HG03135 (cell line): ENCODE results near the gene SUPT5H.
"Not testable (repeated sequence)": the region's sequence is repeated elsewhere in the genome, so short reads cannot be mapped to it uniquely, and the experiment has no call there.

ENCODE experiments used
- ATAC-seq: cut with Tn5 transposase; IDR thresholded peaks from one replicate; pipeline ENCODE4 v1.9.1; 2021; ENCODE audit warnings: mild to moderate bottlenecking, moderate library complexity; ENCODE audit not compliant: unreplicated experiment

SUPT5H gene

DNA sequence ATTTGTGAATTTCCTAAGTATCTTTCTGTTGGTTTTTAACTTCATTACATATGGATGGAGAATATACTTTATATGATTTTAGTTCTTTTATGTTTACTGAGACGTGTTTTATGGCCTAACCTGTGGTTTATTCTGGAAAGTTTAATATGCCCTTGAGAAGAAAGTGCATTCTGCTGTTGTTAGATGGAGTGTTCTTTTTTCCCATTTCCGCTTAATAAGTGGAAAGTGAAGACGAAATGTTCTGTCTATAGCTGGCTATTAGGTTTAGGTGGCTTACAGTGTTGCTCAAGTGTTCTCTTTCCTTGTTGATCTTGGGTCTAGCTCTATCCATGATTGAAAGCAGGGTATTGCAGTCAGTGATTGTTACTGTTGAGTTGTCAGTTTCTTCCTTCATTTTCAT is 18.0 kb downstream of the SUPT5H start:
- no peak for ATAC-seq

DNA sequence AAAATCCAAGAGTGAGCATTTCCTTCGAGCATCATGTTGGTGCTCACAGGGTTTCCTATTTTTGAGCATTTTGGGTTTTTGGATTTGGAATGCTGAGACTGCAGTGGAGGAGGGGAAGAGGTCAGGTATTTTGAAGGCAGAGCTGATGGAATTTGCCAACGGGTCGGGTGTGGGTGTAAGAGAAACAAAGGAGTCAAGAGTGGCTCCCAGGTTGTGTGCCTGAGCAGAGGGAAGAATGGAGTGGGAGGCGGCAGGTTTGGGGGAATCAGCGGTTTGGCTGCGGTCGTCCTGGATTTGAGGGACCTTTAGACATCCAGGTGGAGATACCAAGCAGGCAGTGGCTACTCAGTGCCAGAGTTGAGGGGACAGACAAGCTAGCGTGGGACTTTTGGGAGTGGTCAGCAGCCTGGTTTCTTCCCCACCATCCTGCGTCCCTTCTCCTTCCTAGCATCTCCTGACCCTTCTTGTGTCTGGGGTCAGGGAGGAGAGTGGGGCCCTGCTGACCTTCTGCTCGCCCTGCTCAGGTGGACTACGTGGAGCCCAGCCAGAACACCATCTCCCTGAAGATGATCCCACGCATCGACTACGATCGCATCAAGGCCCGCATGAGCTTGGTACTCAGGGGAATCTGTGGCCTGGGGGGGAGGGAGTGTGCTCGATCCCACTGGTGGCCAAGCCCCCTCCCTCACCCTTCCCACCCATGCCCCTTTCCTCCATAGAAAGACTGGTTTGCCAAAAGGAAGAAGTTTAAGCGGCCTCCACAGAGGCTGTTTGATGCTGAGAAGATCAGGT is 20.8 kb downstream of the SUPT5H start:
- ATAC-seq, result no peak

DNA sequence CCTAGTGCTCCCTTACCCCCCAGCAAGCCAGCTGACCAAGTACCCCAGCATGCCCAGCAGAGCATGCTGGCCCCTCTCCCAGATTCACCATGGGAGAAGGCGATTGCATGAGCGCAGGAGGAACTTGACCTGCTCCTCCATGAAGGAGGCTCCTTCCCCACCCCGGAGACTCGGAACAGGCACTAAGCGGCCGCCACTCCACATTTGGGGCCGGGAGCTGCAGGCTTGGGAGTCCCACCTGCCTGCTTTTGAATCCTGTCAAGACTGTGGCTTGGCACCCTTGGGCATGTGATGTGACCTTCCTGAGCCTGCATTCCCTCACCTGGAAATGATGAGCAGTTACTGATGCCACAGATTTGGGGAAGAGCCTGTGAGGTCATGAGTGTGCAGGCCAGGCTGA is 22.6 kb downstream of the SUPT5H start:
- no peak for ATAC-seq

DNA sequence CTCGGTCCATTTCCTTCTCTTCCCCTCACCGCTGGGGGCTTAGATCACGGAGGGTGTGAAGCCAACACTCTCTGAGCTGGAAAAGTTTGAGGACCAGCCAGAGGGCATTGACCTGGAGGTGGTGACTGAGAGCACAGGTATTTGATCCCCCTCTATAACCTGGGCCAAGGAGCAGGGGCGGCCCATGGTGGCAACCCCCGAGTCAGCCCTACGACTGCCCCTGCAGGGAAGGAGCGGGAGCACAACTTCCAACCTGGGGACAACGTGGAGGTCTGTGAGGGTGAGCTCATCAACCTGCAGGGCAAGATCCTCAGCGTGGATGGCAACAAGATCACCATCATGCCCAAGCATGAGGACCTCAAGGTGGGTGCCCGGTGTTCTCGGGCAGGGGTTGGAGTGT is 23.7 kb downstream of the SUPT5H start:
- no peak for ATAC-seq

DNA sequence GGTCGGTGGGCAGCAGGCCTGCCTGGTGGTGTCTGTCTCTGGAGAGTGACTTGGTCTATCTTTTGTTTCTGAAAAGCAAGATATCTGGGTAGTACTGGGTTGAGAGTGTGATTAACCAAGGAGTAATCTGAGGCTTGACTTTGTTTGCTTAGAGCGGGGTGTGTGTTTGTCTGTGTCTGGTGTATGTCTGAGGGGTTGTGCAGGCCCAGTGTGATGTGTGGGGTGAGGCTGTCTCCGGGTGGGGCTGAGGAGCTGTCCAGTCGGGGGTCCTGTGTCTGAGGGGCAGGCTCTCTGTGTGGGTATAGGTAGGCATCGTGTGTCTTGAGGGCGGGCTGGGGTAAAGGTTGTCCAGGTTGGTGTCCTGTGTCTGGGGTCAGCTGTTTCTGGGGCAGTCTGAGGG is 24.2 kb downstream of the SUPT5H start:
- ATAC-seq, result no peak

DNA sequence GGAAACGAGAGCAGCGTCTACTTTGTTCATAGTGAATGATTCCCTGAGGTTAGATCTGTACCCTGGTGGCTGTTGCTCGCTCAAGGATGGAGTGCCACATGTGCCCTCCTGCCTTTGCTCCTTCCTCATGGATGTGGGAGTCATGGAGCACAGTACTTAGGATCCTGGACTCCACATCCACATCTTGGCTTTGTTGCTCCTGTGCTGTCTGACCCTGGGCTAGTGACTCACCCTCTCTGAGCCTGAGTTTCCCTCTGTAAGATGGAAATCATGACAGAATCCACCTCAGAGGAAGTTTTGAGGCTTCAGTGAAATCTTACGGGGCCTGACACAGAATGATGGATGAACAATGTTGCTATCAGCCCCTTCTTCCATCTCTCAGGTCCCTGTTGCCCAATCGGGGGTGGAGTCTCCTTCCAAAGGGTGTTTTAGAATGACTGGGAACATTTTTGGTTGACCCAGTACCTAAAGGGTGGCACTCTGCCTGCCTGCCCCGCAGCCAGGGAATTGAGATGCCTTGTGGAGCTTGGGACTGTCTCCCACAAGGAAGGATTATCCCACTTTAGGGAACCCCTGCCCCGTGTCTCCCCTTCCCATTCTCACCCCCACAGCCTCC is 25.4 kb downstream of the SUPT5H start:
- ATAC-seq, result no peak

DNA sequence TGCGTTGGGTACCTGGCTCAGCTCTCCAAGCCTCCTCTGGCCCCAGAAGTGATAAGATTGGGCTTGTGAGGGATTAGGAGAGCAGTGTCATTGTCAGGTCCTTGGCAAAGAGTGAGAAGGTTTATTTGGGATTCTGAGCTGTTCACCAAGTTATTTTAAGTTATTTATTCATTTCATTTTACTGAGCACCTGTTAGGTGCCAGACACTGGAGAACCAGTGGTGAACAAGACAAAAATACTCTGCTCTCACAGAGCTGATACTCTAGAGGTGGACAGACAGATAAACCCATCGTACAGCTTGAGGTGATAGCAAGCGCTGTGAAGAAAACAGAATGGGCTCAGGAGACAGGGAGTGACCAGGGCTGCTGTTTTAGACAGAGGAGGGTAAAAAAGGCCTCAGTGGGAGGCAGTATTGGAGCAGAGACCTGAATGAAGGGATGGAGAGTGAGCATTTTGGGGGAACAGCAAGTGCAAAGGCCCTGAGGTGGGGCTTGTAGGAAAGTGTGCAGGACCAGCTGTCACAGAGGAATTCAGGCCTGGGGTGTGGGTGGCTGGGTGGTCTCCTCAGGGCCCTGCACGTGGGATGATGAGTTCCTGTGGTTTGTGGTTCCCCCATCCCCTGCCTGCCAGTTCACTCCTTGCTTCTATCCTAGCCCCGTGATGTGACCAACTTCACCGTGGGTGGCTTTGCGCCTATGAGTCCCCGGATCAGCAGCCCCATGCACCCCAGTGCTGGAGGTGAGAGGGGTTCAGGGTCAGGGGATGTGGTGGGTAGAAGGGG is 26.6 kb downstream of the SUPT5H start:
- ATAC-seq, result no peak

DNA sequence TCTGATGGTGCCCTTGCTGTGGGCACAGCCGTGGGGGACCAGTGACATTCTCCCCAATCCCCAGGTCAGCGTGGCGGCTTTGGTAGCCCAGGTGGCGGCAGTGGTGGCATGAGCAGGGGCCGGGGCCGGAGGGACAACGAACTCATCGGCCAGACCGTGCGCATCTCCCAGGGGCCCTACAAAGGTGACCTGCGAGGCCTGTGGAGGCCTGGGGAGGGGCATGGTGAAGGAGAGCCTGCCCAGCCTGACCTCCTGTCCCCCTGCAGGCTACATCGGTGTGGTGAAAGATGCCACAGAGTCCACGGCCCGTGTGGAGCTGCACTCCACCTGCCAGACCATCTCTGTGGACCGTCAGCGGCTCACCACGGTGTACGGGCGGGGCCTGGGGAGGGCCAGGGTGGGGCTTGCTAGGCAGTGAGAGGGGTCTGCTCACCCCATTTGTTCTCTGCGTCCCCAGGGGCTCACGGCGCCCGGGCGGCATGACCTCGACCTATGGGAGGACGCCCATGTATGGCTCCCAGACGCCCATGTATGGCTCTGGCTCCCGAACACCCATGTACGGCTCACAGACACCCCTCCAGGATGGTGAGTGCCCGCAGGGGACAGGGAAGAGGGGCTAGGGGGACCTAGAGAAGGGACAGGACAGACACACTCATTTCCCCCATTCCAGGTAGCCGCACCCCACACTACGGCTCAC is 27.5 kb downstream of the SUPT5H start:
- ATAC-seq, result no peak

DNA sequence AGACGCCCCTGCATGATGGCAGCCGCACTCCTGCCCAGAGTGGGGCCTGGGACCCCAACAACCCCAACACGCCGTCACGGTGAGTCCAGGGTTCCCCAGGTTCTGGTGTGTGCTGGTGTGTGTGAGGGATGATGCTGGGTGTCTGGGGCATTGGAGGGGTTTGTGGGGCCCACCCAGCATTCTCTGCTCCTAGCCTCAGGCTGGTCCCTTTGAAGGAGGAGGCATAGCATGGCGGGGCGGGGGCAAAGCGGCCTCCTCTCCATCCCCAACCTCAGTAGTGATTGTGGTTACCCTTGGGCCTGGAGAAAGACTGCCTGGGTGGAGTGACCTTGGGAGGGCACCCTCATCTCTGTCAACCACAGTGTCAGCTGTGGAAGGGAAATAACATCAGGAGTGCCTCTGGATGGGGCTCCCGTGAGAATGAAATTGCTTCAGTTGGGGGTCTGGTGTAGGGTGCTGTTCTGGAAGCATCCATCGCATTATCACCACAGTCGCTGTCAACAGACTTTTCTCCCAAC is 28.1 kb downstream of the SUPT5H start:
- no peak for ATAC-seq

DNA sequence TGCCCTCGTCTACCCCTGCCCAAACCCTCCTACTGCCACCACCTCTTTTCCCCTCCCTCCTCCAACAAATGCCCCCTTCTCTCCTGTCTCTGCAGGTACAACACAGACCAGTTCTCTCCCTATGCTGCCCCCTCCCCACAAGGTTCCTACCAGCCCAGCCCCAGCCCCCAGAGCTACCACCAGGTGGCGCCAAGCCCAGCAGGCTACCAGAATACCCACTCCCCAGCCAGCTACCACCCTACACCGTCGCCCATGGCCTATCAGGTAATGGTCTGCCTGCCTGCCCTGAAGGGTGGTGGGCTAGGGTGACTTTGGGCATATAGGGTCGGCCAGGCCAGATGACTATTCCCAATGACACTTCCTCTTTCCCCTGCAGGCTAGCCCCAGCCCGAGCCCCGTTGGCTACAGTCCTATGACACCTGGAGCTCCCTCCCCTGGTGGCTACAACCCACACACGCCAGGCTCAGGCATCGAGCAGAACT is 28.8 kb downstream of the SUPT5H start:
- no peak for ATAC-seq

DNA sequence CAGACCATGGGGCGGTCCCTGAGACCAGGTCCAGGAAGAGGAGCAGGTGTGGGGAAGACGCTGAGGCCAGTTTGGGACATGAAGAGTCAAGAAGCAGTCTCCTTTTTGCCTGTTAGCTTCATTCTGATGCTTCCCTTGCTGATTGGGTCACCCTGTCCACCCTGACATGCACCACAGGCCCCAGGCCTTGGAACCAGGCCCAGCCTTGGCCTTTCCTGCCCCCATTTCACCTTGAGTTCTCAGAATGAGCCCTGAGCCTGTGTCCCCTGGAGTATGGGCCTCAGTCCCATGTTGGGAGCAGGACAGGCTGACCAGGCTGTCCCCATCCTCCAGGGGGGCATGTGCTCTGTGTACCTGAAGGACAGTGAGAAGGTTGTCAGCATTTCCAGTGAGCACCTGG is 30.4 kb downstream of the SUPT5H start:
- ATAC-seq, result no peak

DNA sequence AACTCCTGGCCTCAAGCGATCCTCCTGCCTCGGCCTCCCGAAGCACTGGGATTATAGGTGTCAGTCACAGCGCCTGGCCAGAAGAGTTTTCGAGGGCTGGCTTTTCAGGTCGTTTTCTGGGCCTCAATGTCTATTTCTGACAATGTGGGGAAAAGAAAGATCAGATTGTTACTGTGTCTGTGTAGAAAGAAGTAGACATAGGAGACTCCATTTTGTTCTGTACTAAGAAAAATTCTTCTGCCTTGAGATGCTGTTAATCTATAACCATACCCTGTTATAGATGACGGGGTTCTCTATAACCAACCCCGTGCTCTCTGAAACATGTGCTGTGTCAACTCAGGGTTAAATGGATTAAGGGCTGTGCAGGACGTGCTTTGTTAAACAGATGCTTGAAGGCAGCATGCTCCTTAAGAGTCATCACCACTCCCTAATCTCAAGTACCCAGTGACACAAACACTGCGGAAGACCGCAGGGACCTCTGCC is 34.0 kb downstream of the SUPT5H start:
- not testable (repeated sequence) for ATAC-seq

DNA sequence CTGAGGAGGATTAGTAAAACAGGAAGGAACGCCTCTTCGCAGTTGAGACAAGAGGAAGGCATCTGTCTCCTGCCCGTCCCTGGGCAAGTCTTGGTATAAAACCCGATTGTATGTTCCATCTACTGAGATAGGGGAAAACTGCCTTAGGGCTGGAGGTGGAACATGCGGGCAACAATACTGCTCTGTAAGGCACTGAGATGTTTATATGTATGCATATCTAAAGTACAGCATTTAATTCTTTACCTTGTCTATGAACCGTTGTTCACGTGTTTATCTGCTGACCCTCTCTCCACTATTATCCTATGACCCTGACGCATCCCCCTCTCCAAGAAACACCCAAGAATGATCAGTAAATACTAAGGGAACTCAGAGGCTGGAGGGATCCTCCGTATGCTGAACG is 34.5 kb downstream of the SUPT5H start:
- ATAC-seq, result no peak

DNA sequence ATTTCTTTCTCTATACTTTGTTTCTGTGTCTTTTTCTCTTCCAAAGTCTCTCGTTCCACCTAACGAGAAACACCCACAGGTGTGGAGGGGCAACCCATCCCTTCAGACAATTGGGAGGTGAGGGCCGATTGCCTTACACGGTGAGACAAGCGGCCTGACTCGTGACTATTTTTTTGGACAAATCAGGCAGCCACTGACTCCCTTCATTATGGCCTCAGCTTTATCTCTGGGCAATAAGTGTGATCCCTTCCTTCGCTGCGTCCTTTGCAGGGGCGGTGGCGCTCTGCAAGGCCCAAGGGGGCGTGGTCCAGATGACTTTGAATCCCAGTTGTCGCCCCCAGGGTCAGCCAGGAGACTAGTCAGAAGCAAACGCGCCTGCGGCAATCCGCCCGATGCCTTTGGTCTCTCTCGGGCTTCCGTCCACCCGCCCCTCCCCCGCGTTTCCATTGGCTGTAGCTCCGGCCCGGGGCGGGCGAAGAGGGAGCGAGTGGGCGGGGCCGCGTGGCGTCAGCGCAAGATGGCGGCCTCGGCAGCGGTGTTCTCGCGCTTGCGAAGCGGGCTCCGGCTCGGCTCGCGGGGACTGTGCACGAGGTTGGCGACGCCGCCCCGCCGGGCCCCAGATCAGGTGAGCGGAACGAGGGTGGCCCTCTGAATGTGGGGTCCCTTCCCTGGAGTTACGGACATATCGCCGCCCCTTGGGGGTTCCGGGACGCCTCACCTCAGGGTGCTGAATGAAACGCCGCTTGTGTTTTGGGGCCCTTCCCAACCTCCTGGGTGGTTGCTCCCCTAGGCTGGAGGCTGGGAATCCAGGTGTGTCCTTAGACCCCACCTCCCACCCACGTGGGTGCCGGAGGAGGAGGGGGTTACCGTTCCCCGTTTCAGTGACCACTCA is 35.2 kb downstream of the SUPT5H start, which contains the start of gene TIMM50:
Gene TIMM50 (plus strand): TSS at position 502 of the 892 bp plus-strand sequence. CDS start 16 bp downstream, at position 518.
- ATAC-seq, result peak; percentile 86

DNA sequence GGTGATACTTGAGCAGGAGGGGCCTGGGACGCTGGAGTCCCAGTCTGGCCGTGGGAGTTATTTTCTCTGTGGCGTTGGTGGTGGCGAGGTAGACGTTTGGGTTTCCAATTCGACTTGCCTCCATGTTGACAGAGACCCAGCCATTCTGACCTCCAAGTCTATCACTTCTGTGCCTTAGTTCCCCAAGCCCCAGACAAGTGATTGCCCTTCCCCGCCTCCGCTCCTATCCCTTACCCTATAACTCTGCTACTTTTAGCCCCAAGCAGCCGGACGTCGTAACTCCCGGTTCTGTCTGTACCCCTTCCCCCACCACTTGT is 35.8 kb downstream of the SUPT5H start:
- ATAC-seq, result peak; percentile 5

DNA sequence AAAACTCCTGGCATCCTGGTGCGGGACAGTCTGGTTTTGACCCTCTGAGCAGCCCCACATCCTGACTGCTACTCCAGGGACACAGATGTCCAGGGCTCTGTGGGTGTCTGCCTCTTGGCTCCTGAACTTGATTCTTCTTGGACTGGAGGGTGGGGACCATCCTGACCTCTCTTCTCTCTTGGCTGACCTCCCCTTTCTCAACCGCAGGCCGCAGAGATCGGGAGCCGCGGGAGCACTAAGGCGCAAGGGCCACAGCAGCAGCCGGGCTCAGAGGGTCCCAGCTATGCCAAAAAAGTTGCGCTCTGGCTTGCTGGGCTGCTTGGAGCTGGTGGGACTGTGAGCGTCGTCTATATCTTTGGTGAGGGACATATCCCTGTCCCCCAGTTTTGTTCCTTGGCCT is 36.3 kb downstream of the SUPT5H start:
- ATAC-seq, result no peak

DNA sequence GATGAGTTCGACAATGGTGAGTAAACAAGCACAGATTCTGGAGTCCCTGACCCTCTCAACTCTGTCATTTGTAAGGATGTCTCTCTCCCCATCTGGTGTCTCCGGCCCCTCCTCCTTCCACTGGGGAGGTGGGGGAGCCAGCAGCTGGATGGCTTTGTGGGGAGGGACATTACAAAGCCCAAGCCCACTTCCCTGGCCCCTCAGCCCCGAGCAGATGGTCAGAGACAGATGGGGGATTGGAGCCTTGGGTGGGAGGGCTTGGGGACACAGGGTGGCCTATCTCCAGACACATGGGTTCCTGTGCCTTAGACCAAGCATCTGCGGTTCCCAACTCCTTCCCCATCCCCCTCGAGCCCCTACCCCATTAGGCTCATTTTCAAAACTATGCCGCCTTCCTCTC is 37.8 kb downstream of the SUPT5H start:
- no peak for ATAC-seq

DNA sequence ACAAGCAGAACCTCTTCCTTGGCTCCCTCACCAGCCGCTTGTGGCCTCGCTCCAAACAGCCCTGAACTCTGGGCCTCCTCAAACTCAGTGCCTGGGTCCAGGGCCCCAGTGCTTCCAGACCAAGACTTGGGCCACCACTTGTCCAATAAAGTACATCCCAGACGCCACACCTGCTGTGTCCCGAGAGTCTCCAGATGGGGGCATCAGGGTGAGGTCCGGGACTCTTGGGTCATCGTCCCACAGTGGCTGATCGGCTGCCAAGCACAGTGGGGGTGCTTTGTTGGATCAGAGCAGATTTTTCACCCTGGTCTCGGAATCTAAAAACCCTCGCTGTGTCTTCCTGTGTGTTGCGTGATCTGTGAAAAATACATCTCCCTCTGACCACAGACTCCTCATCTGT is 44.4 kb downstream of the SUPT5H start:
- no peak for ATAC-seq

DNA sequence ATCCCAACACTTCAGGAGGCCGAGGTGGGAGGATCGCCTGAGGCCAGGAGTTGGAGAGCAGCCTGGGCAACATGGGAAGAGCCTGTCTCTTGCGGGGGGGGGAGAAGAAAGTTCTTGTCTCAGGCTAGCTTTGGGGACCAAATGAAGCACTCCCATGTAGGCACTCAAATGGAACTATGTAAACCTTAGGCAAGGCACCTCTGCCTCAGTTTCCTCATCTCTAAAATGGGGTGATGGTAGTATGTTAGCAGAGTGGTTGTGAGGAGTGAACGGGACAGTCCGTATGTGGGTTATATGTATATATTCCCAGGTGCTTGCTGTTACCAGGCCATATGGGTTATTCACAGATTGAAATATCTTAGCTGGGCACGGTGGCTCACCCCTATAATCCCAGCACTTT is 46.8 kb downstream of the SUPT5H start:
- no peak for ATAC-seq

DNA sequence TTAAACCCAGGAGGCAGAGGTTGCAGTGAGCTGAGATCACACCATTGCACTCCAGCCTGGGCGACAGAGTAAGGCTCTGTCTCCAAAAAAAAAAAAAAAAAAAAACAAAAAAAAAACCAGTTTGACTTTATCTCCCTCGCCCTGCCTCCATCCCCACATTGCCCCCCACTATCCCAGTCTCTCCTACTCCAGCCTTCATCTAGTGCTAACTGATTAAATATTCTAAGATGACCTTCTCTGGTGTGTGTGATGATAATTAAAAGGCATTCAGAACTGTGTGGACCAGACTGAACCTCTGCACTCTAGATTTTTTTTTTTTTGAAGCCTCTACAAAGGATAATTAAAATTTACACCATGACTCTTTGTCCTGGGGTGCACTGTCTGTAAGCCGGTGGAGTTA is 47.4 kb downstream of the SUPT5H start:
- ATAC-seq, result no peak
